ENCODE measurements around the gene RAB40B. TPM values are rescaled to one million over a fixed set of nuclear protein-coding genes. Genes with fewer than 3 reads are reported as not detected.

The RAB40B gene
- total RNA-seq, 1 experiment from 2014 or later: 6.3 TPM

DNA sequence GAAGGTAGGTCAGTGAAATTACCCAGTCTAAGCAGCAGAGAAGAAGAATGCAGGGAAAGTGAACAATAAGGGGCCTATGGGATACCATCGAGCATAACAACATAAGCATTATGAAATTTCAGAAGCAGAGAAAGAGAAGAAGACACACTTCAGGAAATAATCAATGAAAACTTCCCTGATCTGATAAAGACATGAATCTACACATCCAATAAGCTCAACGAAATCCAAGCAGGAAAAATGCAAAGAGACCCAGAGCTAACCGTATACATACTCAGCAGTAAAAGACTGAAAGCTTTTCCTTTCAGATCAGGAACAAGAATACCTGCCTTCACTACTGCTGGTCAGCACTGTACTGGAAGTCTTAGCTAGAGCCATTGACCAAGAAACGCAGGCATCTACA lies 88.8 kb downstream of the RAB40B start:
- no peaks in the 10 kb centered on the region for H3K27me3 Mint-ChIP-seq (ENCODE audit: insufficient read depth, unreplicated experiment)
- intact Hi-C loops (cut with micrococcal nuclease): no loop called here
- no TSS peak for BruUV-seq (replicated peaks)
- POLR2A ChIA-PET: no interaction called here
- no peak overlapping the region for H3K4me3 Mint-ChIP-seq (ENCODE audit: unreplicated experiment)
- H3K4me1 Mint-ChIP-seq (ENCODE audit: insufficient read depth, unreplicated experiment): peaks cover 8% of the 10 kb centered on the region
- TF ChIP-seq, protein P1, sequence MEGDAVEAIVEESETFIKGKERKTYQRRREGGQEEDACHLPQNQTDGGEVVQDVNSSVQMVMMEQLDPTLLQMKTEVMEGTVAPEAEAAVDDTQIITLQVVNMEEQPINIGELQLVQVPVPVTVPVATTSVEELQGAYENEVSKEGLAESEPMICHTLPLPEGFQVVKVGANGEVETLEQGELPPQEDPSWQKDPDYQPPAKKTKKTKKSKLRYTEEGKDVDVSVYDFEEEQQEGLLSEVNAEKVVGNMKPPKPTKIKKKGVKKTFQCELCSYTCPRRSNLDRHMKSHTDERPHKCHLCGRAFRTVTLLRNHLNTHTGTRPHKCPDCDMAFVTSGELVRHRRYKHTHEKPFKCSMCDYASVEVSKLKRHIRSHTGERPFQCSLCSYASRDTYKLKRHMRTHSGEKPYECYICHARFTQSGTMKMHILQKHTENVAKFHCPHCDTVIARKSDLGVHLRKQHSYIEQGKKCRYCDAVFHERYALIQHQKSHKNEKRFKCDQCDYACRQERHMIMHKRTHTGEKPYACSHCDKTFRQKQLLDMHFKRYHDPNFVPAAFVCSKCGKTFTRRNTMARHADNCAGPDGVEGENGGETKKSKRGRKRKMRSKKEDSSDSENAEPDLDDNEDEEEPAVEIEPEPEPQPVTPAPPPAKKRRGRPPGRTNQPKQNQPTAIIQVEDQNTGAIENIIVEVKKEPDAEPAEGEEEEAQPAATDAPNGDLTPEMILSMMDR (IDR thresholded peaks at IDR 0.05; ENCODE audit: unreplicated experiment): no peak
- no peak for DNase-seq (ENCODE audit: unreplicated experiment)
- H3K36me3 Mint-ChIP-seq (ENCODE audit: insufficient read depth, unreplicated experiment): peaks cover 73% of the 10 kb centered on the region
- H3K27ac Mint-ChIP-seq (ENCODE audit: low read depth, unreplicated experiment): no peak overlapping the region
- no peaks in the 10 kb centered on the region for H3K9me3 Mint-ChIP-seq (ENCODE audit: unreplicated experiment)
- CTCF ChIA-PET: no interaction called here

DNA sequence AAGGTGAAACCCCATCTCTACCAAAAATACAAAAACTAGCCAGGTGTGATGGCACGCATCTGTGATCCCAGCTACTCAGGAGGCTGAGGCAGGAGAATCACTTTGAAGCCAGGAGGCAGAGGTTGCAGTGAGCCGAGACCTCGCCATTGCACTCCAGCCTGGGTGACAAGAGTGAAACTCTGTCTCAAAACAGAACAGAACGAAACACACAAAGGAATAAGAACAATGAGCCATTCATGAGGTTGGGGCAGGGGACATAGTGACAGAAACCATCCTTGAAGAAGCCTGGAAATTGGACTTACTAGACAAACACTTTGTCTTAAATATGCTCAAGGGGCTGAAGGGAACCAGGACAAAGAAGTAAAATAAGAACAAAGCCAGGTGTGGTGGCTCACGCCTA lies 89.7 kb downstream of the RAB40B start:
- no peak overlapping the region for H3K27ac Mint-ChIP-seq (ENCODE audit: low read depth, unreplicated experiment)
- peaks cover 74% of the 10 kb centered on the region for H3K36me3 Mint-ChIP-seq (ENCODE audit: insufficient read depth, unreplicated experiment)
- peaks cover 8% of the 10 kb centered on the region for H3K4me1 Mint-ChIP-seq (ENCODE audit: insufficient read depth, unreplicated experiment)
- ChIA-PET POLR2A (no interaction called here), CTCF (no interaction called here)
- no peaks in the 10 kb centered on the region for H3K9me3 Mint-ChIP-seq (ENCODE audit: unreplicated experiment)
- no peak for DNase-seq (ENCODE audit: unreplicated experiment)
- TF ChIP-seq, protein P1 (IDR thresholded peaks at IDR 0.05; ENCODE audit: unreplicated experiment): no peak
- no TSS peak for BruUV-seq (replicated peaks)
- intact Hi-C loops (cut with micrococcal nuclease): no loop called here
- no peaks in the 10 kb centered on the region for H3K27me3 Mint-ChIP-seq (ENCODE audit: insufficient read depth, unreplicated experiment)
- no peak overlapping the region for H3K4me3 Mint-ChIP-seq (ENCODE audit: unreplicated experiment)

DNA sequence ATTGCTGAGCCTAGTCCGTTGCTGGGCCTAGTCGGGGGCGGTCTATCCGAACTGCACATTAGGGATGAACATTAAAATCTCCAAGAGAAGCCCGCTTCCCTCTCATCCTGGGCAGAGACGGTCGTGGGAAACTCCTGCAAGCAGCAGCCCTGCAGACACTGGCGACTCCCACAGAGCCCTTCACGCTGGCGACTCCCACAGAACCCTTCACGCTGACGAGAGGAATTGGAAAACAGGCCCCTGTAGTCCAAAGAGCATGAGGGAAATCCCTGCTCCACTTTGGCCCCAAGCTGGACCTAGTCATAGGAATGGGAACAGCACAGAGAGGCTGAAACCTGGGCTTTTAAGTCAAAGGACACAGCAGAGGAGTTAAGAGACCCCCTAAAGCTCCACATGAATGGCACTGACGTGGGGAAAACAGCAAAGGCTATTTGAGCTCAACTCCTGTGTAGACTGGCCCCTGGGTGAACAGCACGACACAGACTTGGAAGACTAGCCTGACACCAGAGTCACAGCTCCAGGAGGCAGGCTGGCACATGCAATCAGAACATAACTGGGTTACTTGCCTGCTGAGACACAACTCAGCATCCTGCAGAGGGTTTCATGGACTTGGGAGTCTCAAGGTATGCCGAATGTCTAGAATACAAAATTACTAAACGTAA lies 92.4 kb downstream of the RAB40B start:
- TF ChIP-seq, protein P1 (IDR thresholded peaks at IDR 0.05; ENCODE audit: unreplicated experiment): no peak
- ChIA-PET CTCF (interaction anchor here (1.1 kb wide), 1 partner anchor 52 kb away, joined by 4 read pairs; no protein-coding TSS in a partner anchor), POLR2A (no interaction called here)
- peaks cover 89% of the 10 kb centered on the region for H3K36me3 Mint-ChIP-seq (ENCODE audit: insufficient read depth, unreplicated experiment)
- H3K9me3 Mint-ChIP-seq (ENCODE audit: unreplicated experiment): no peaks in the 10 kb centered on the region
- H3K27me3 Mint-ChIP-seq (ENCODE audit: insufficient read depth, unreplicated experiment): no peaks in the 10 kb centered on the region
- no peak overlapping the region for H3K4me3 Mint-ChIP-seq (ENCODE audit: unreplicated experiment)
- no TSS peak for BruUV-seq (replicated peaks)
- no peak for DNase-seq (ENCODE audit: unreplicated experiment)
- H3K27ac Mint-ChIP-seq (ENCODE audit: low read depth, unreplicated experiment): no peak overlapping the region
- no peaks in the 10 kb centered on the region for H3K4me1 Mint-ChIP-seq (ENCODE audit: insufficient read depth, unreplicated experiment)
- intact Hi-C loops (cut with micrococcal nuclease): no loop called here

Small RNA genes within 50 kb of the gene (microRNA-seq; reads per million reads assigned to microRNA genes)
- gene MIR4525: 0.66 reads per million

Other genes with a start within 250 kb of the RAB40B start
- gene CYBC1, start 247.9 kb downstream of the RAB40B start, total RNA-seq (2022): 38.0 and 45.4 TPM in 2 replicates
- gene NARF, start 240.0 kb downstream of the RAB40B start, total RNA-seq (2022): 20.6 TPM in 2 replicates
- 85.9 and 104 TPM in 2 replicates for gene FOXK2, start 179.0 kb downstream of the RAB40B start, total RNA-seq (2022)
- gene WDR45B, start 50.3 kb downstream of the RAB40B start, total RNA-seq (2022): 87.3 and 88.3 TPM in 2 replicates
- 21.5 and 24.4 TPM in 2 replicates for gene FN3KRP, start 18.0 kb upstream of the RAB40B start, total RNA-seq (2022)
- gene FN3K, start 36.9 kb upstream of the RAB40B start, total RNA-seq (2022): 1.3 and 4.0 TPM in 2 replicates
- gene TBCD, start 53.4 kb upstream of the RAB40B start, total RNA-seq (2022): 66.8 and 76.2 TPM in 2 replicates
- 0.14 TPM in 1 of 2 replicates, not detected in the other for gene ZNF750, start 141.3 kb upstream of the RAB40B start, total RNA-seq (2022)